CD4-positive, alpha-beta memory T cell (primary cell): ENCODE data around the gene CALN1. TPM values are rescaled to one million over a fixed set of nuclear protein-coding genes. Genes with fewer than 3 reads are reported as not detected.
"Not testable (repeated sequence)": the region's sequence is repeated elsewhere in the genome, so short reads cannot be mapped to it uniquely, and the experiment has no call there.

Source experiments
- CTCF ChIA-PET: fragments of 350-600 bp; sonication (Branson Sonifier 250); formaldehyde crosslinking; loops from one replicate; lab custom pipeline; 2021; ENCODE audit warnings: inconsistent platforms; ENCODE audit not compliant: partially characterized antibody; lab: Charles Lee
- POLR2A ChIA-PET: fragments of 350-600 bp; sonication (Branson Sonifier 250); formaldehyde crosslinking; loops from one replicate; lab custom pipeline; 2021; ENCODE audit not compliant: partially characterized antibody; lab: Charles Lee
- DNase-seq, 5 donors: peaks; one replicate each; pipeline versions ENCODE4 v3.0.0 to v3.0.0-alpha.2; 2020 to 2022; ENCODE audit warnings: mixed read lengths in 1 of 5
- H3K27ac ChIP-seq: one replicate; pipeline ENCODE4 v1.7.0; 2013; ENCODE audit warnings: low read depth, low read length
- H3K27me3 ChIP-seq: 2 replicates; pipeline ENCODE4 v1.7.0; 2013; ENCODE audit warnings: mild to moderate bottlenecking, low read length, moderate library complexity; ENCODE audit not compliant: insufficient read depth
- H3K36me3 ChIP-seq: 2 replicates; pipeline ENCODE4 v1.7.0; 2013; ENCODE audit warnings: mild to moderate bottlenecking, low read length, moderate library complexity; ENCODE audit not compliant: insufficient read depth
- H3K4me1 ChIP-seq: 2 replicates; pipeline ENCODE4 v1.7.0; 2013; ENCODE audit warnings: mild to moderate bottlenecking, low read length, moderate library complexity; ENCODE audit not compliant: insufficient read depth
- H3K4me3 ChIP-seq, 2 donors: one replicate each; pipeline ENCODE4 v1.7.0; 2013; ENCODE audit warnings: low read length in 2 of 2, mild to moderate bottlenecking in 1 of 2
- H3K9me3 ChIP-seq, 2 donors: one replicate each; pipeline ENCODE4 v1.7.0; 2013; ENCODE audit warnings: low read length in 2 of 2, control low read depth in 1 of 2; ENCODE audit not compliant: control insufficient read depth in 1 of 2
- H3K27ac Mint-ChIP-seq, 7 donors: one replicate each; pipeline ENCODE4 v1.8.0; 2020 to 2021; ENCODE audit warnings: mixed read lengths in 7 of 7, mild to moderate bottlenecking in 6 of 7, inconsistent platforms in 3 of 7, moderate library complexity in 3 of 7
- H3K27me3 Mint-ChIP-seq, 2 donors: one replicate each; pipeline ENCODE4 v1.8.0; 2020 to 2021; ENCODE audit warnings: mixed read lengths in 2 of 2
- H3K36me3 Mint-ChIP-seq, 2 donors: one replicate each; pipeline ENCODE4 v1.8.0; 2020 to 2021; ENCODE audit warnings: mixed read lengths in 2 of 2, inconsistent platforms in 1 of 2, mild to moderate bottlenecking in 1 of 2
- H3K4me1 Mint-ChIP-seq, 4 donors: one replicate each; pipeline ENCODE4 v1.8.0; 2020 to 2021; ENCODE audit warnings: mixed read lengths in 4 of 4, mild to moderate bottlenecking in 1 of 4
- H3K4me3 Mint-ChIP-seq, 8 donors: one replicate each; pipeline ENCODE4 v1.8.0; 2020 to 2021; ENCODE audit warnings: mixed read lengths in 8 of 8, mild to moderate bottlenecking in 7 of 8, moderate library complexity in 6 of 8, inconsistent platforms in 3 of 8
- H3K9me3 Mint-ChIP-seq, 8 donors: one replicate each; pipeline ENCODE4 v1.8.0; 2020 to 2021; ENCODE audit warnings: mixed read lengths in 8 of 8, mild to moderate bottlenecking in 5 of 8, inconsistent platforms in 3 of 8, moderate library complexity in 1 of 8
- intact Hi-C: fragments of 100-400 bp; cut with micrococcal nuclease; formaldehyde crosslinking; loops from one replicate; pipeline ENCODE4 v1.15.1; 2023
- polyA plus RNA-seq, 2 donors: library from polyadenylated mRNA; unstranded; fragments of 300-500 nt; fragmentation: Illumina TruSeq; gene quantifications; one replicate each; pipeline ENCODE4 v1.2.3, GENCODE V29; 2021
- total RNA-seq, 2 experiments: library from RNA; stranded (reverse); gene quantifications; one replicate each; pipeline ENCODE4 v1.2.3, GENCODE V29; 2021

The CALN1 gene
- total and polyA plus RNA-seq, 4 experiments from 2014 or later = not detected

DNA sequence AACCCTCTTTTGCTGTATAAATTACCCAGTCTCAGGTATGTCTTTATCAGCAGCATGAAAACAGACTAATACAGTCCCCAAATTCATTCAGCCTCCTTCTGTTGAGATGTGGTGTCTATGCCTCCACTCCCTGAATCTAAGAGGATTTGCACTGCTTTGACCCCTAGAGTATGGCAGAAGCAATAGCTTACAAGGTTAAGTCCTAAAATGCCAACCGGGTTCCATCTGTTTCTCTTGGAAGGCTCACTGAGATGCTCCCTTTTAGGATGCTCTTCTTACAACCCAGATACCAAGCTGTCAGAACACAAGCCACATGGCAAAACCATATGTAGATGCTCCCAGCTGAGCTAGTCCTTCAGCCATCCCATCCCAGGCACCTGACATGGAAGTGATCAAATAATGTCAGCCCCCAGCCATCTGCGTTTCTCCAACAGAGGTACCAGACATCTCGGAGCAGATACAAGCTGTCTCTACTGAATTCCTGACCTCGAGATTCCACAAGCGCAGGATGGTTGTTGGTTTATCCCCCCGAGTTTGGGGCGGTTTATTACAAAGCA lies 20.2 kb downstream of the CALN1 start:
- H3K4me1 ChIP-seq = no peaks in the 10 kb centered on the region
- H3K36me3 ChIP-seq = no peaks in the 10 kb centered on the region
- H3K4me3 ChIP-seq = no peak overlapping the region
- ChIA-PET CTCF (no interaction called here), POLR2A (no interaction called here)
- peaks cover 0 to 1% (median 0%) of the 10 kb centered on the region in 4 donors for H3K4me1 Mint-ChIP-seq
- intact Hi-C loops = no loop called here
- H3K27ac Mint-ChIP-seq = no peak overlapping the region
- peaks cover 0 to 31% (median 5%) of the 10 kb centered on the region in 8 donors for H3K9me3 Mint-ChIP-seq
- no peak for DNase-seq
- H3K36me3 Mint-ChIP-seq = no peaks in the 10 kb centered on the region
- no peaks in the 10 kb centered on the region for H3K27me3 ChIP-seq
- no peak overlapping the region for H3K4me3 Mint-ChIP-seq
- H3K9me3 ChIP-seq = no peaks in the 10 kb centered on the region
- H3K27me3 Mint-ChIP-seq = no peaks in the 10 kb centered on the region
- H3K27ac ChIP-seq = no peak overlapping the region

DNA sequence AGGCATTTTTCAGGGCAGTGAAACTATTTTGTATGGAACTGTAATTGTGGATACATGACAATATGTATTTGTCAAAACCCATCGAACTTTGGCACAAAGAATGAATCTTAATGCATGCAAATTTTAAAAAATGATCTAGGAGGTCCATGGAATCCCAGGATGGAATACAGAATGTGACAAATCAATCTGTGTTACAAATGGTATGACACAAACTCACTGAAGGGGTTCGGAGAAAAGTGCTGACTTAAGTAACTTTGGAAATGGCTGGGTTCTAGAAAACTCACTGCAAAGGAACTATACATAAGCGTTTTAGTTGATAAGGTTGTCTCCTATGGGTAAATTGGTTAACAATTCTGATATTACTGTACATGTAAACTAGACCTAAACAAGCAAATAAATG lies 26.0 kb downstream of the CALN1 start:
- no peak overlapping the region for H3K27ac ChIP-seq
- Mint-ChIP-seq H3K4me3 (no peak overlapping the region), H3K27me3 (no peaks in the 10 kb centered on the region), H3K4me1 (no peaks in the 10 kb centered on the region), H3K9me3 (peaks cover 0 to 32% (median 6%) of the 10 kb centered on the region in 8 donors), H3K36me3 (no peaks in the 10 kb centered on the region), H3K27ac (no peak overlapping the region)
- ChIA-PET POLR2A (no interaction called here), CTCF (no interaction called here)
- H3K9me3 ChIP-seq = no peaks in the 10 kb centered on the region
- H3K27me3 ChIP-seq = no peaks in the 10 kb centered on the region
- no peaks in the 10 kb centered on the region for H3K4me1 ChIP-seq
- intact Hi-C loops = no loop called here
- H3K4me3 ChIP-seq = no peak overlapping the region
- DNase-seq = no peak
- no peaks in the 10 kb centered on the region for H3K36me3 ChIP-seq

DNA sequence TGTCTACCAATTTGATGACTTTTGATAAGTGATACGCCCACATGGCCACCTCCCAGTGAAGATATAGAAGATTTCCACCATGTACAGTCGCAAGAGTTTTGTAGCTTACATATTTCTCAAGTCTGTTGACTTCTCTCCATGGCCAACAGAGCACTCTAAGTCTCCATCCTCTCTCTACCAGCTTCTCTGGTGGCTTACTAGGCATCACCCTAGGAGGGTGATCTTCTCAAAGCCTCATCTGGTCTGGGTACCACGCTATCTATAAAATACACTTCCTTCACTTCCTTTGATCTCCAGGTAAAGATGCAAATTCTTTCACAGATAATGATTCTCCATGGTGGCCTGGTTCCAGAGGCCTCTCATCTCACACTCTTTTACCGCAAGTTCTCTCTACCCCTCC lies 49.9 kb downstream of the CALN1 start:
- ChIA-PET CTCF (no interaction called here), POLR2A (no interaction called here)
- Histone ChIP-seq H3K36me3 (no peaks in the 10 kb centered on the region), H3K4me3 (no peak overlapping the region), H3K9me3 (no peaks in the 10 kb centered on the region), H3K4me1 (no peaks in the 10 kb centered on the region), H3K27me3 (no peaks in the 10 kb centered on the region), H3K27ac (no peak overlapping the region)
- Mint-ChIP-seq H3K27ac (no peak overlapping the region), H3K27me3 (peaks cover 0 to 2% of the 10 kb centered on the region in 2 donors), H3K36me3 (no peaks in the 10 kb centered on the region), H3K9me3 (peaks cover 0 to 9% (median 0%) of the 10 kb centered on the region in 8 donors), H3K4me1 (no peaks in the 10 kb centered on the region), H3K4me3 (no peak overlapping the region)
- intact Hi-C loops = no loop called here
- DNase-seq = no peak

DNA sequence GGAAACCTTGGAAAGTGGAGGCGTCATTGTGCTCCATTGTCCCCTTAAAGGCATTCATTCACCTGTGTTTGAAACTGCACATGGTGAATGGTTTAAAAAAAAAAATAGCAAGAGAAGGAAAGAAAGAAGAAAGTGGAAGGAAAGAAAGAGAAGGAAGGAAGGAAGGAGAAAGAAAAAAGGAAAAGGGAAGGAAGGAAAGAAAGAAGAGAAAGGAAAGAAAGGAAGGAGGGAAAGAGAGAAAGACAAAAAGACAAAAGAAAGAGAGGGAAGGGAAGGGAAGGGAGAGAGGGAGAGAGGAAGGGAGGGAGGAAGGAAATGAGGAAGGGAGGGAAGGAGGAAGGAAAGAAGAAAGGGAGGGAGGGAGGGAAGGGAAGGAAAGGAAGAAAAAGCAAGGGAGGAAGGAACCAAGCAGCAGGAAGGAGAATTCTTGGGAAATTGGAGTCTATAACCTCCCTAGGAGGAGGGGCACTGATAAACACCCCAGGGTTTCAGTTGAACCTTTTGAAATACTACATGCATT lies 66.9 kb downstream of the CALN1 start:
- Mint-ChIP-seq H3K27me3 (peaks cover 2% of the 10 kb centered on the region in 2 donors), H3K36me3 (no peaks in the 10 kb centered on the region), H3K4me3 (no peak overlapping the region), H3K9me3 (peaks cover 2 to 14% (median 9%) of the 10 kb centered on the region in 8 donors), H3K27ac (no peak overlapping the region), H3K4me1 (no peaks in the 10 kb centered on the region)
- no peak for DNase-seq
- no peaks in the 10 kb centered on the region for H3K36me3 ChIP-seq
- CTCF ChIA-PET = no interaction called here
- H3K4me3 ChIP-seq = no peak overlapping the region
- H3K27ac ChIP-seq = no peak overlapping the region
- POLR2A ChIA-PET = no interaction called here
- H3K27me3 ChIP-seq = no peaks in the 10 kb centered on the region
- no peaks in the 10 kb centered on the region for H3K9me3 ChIP-seq
- no peaks in the 10 kb centered on the region for H3K4me1 ChIP-seq
- intact Hi-C loops = no loop called here

DNA sequence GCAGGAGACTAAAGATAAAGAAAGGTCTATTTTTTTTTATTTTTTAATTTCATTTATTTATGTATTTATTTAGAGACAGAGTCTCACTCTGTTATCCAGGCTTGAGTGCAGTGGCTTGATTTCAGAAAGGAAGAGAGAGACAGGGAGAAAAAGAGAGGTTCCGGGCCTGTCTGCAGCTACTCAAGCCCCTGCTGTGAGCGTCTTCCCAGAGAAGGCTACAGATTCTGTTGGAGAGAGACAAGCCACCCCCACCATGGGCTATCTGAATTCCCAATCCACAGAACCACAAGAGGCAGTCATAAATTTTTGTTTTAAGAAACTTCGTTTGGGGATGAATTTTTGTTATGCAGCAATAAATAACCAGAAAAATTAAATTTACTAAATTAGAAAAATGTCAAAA lies 68.1 kb downstream of the CALN1 start:
- Mint-ChIP-seq H3K36me3 (no peaks in the 10 kb centered on the region), H3K9me3 (peaks cover 3 to 18% (median 7%) of the 10 kb centered on the region in 8 donors), H3K27me3 (peaks cover 0 to 3% of the 10 kb centered on the region in 2 donors), H3K4me3 (no peak overlapping the region), H3K4me1 (peaks cover 0 to 1% (median 0%) of the 10 kb centered on the region in 4 donors), H3K27ac (no peak overlapping the region)
- Histone ChIP-seq H3K36me3 (no peaks in the 10 kb centered on the region), H3K9me3 (no peaks in the 10 kb centered on the region), H3K27me3 (no peaks in the 10 kb centered on the region), H3K4me1 (no peaks in the 10 kb centered on the region), H3K27ac (no peak overlapping the region), H3K4me3 (no peak overlapping the region)
- intact Hi-C loops = no loop called here
- no peak for DNase-seq
- POLR2A ChIA-PET = no interaction called here
- CTCF ChIA-PET = no interaction called here

DNA sequence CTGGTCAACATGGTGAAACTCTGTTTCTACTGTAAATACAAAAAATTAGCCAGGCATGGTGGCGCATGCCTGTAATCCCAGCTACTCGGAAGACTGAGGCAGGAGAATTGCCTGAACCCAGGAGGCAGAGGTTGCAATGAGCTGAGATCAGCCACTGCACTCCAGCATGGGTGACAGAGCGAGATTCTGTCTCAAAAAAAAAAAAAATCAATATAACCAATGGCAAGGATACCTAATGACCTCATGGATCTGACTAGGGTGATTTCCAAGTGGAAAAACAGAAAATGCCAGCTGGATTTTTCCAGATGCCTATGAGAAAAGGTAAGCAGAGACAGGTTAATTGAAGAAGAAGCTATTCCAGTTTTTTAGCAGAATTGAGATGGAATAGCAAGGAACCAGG lies 68.8 kb downstream of the CALN1 start:
- H3K27me3 ChIP-seq, H3K9me3 ChIP-seq: not testable (repeated sequence)

DNA sequence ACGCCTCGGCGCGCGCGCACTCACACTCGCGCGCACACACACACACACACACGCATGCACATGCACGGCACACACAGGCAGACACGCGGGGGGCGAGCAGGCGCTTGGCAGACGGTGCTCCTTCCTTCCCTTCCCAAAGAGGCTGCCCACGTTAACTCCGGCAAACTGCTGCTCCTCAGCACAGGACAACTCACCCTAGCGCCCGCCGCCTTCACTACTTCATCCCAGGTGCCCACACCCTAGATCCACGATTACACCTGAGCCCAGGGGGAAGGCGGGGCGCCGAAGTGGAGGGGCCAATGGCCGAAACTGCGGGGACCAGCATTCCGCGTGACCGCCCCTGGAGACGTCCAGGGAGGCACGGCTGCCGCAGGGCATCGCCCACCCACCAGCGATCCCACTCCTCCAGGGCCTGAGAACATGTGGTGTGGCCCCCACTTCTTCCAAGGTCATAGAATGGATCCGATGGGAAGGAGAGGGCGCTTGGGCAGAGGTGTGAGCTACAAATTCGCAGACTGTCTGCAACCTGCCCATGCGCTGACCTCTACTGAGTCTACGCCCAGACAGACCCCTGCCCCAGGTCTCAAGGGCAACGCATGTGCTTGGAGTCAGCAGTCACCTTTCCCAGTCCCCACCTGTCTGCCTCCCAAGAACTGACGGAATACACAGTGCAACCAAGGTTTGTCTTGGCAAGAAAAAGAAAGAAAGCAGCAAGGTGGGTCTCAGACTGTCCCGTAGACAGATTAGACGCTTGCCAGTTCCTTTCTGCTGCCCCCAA lies 74.6 kb downstream of the CALN1 start:
- ChIA-PET POLR2A (no interaction called here), CTCF (no interaction called here)
- Histone ChIP-seq H3K27me3 (no peaks in the 10 kb centered on the region), H3K36me3 (no peaks in the 10 kb centered on the region), H3K4me1 (no peaks in the 10 kb centered on the region), H3K4me3 (no peak overlapping the region), H3K27ac (no peak overlapping the region), H3K9me3 (no peaks in the 10 kb centered on the region)
- Mint-ChIP-seq H3K4me1 (peaks cover 0 to 1% (median 0%) of the 10 kb centered on the region in 4 donors), H3K27me3 (peaks cover 13 to 19% of the 10 kb centered on the region in 2 donors), H3K9me3 (peaks cover 2 to 29% (median 14%) of the 10 kb centered on the region in 8 donors), H3K36me3 (no peaks in the 10 kb centered on the region), H3K27ac (no peak overlapping the region), H3K4me3 (no peak overlapping the region)
- no peak for DNase-seq
- intact Hi-C loops = no loop called here

More for the DNA sequence above, 68.8 kb downstream of the CALN1 start:
- H3K27ac Mint-ChIP-seq, H3K27ac ChIP-seq, CTCF ChIA-PET, POLR2A ChIA-PET, H3K4me1 ChIP-seq, H3K4me1 Mint-ChIP-seq, H3K36me3 Mint-ChIP-seq, DNase-seq, H3K36me3 ChIP-seq, H3K4me3 ChIP-seq, H3K4me3 Mint-ChIP-seq, intact Hi-C loops, H3K27me3 Mint-ChIP-seq: not testable (repeated sequence)
- peaks cover 3 to 18% (median 8%) of the 10 kb centered on the region in 8 donors for H3K9me3 Mint-ChIP-seq
